ENCODE measurements around the gene KIAA0930. TPM values are rescaled to one million over a fixed set of nuclear protein-coding genes. Genes with fewer than 3 reads are reported as not detected.

The KIAA0930 gene
- polyA plus RNA-seq, 6 donors from 2014 or later, result 2.8 to 5.7 (median 5.0) TPM

DNA sequence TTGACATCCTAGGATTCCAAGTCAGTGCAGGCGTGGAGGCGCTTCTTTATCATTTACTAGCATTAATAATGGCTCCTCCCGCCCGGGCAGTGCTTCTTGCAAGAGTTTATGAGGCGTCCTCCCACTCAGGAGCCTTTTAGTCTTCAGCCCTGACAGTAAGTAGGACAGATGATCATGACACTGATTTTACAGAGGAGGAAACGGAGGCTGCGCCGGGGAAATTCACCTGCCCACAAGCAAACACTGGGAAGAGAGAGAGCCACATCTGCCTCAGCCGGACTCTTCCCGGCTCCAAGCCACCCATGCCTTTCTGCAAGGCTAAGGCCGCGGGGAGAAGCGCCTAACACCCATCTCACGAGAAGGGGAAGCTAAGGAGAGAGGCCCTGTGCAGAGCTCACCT is 35.9 kb downstream of the KIAA0930 start:
- H3K4me3 Mint-ChIP-seq, result no peak overlapping the region
- no peaks in the 10 kb centered on the region for H3K27me3 Mint-ChIP-seq
- ATAC-seq (ENCODE audit: low read depth in 2 of 2) (no peak), DNase-seq (no peak)
- H3K36me3 Mint-ChIP-seq, result peaks cover 0 to 12% of the 10 kb centered on the region in 2 donors
- peaks cover 0 to 12% (median 9%) of the 10 kb centered on the region in 3 donors for H3K4me1 Mint-ChIP-seq
- no peak overlapping the region for H3K27ac Mint-ChIP-seq
- H3K9me3 Mint-ChIP-seq, result no peaks in the 10 kb centered on the region

DNA sequence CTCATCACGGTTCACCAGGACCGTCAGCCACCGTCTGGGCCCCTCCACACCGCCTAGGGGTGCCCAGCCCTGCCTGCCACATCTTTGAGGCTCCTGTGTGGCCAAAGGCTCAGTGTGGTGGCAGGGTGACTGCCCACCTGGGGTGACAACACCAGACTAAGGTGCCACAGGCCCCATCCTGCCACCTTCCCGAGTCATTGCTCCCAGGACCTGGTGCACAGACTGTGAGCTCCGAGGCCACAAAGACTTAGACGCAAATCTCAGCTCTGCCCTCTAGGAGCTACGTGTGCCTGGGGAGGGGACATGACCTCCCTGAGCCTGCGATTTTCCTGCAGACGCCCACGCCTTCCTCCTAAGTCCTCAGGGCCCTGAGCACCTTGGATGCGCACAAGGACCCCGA is 36.5 kb downstream of the KIAA0930 start:
- peaks cover 0 to 12% of the 10 kb centered on the region in 2 donors for H3K36me3 Mint-ChIP-seq
- peak overlapping the region in 1 of 8 donors; percentile 35 for H3K4me3 Mint-ChIP-seq
- no peak overlapping the region for H3K27ac Mint-ChIP-seq
- no peak for ATAC-seq (ENCODE audit: low read depth in 2 of 2)
- DNase-seq, result no peak
- H3K4me1 Mint-ChIP-seq, result peaks cover 0 to 6% (median 4%) of the 10 kb centered on the region in 3 donors
- no peaks in the 10 kb centered on the region for H3K9me3 Mint-ChIP-seq
- H3K27me3 Mint-ChIP-seq, result no peaks in the 10 kb centered on the region

DNA sequence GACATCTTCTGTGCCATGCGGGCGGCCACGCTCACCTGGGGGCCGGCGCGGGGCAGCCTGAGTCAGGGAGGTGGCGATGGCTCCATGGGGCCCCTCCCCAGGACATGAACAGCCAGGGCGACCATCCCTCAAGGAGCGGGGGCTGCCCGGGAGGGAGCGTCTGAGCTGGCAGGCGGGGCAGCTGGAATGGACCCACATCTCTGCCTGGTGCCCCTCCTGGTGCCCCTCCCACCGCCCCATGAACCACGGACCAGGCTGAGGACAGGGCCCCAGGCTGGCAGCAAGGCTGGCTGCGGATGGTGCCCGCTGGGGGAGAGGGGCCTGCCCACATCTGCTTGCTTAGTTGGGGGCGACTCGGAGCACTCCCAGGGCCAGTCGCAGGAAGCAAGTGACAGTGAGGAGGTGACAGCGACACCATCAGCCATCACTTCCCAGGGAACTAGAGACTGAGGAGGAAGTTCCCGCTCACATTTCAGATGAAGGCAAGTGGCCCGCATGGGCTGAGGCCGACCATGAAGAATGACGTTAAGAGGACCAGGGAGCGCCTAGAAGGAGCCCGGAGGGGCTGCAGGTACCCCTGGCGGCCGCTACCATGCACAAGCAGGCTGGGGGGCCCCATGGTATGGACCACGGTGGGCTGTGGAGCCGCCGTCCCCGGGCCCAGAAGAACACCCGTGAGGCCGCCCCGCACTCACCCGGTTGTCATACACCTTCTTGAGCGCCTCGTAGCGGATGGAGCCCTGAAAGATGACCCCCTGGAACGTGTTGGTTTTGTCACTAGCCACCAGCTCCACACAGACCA is 37.3 kb downstream of the KIAA0930 start:
- H3K27ac Mint-ChIP-seq, result no peak overlapping the region
- H3K27me3 Mint-ChIP-seq, result no peaks in the 10 kb centered on the region
- H3K9me3 Mint-ChIP-seq, result no peaks in the 10 kb centered on the region
- H3K36me3 Mint-ChIP-seq, result peaks cover under 1 to 12% of the 10 kb centered on the region in 2 donors
- no peak overlapping the region for H3K4me3 Mint-ChIP-seq
- no peak for DNase-seq
- ATAC-seq (ENCODE audit: low read depth in 2 of 2), result no peak
- peaks cover 0 to 6% (median 4%) of the 10 kb centered on the region in 3 donors for H3K4me1 Mint-ChIP-seq

DNA sequence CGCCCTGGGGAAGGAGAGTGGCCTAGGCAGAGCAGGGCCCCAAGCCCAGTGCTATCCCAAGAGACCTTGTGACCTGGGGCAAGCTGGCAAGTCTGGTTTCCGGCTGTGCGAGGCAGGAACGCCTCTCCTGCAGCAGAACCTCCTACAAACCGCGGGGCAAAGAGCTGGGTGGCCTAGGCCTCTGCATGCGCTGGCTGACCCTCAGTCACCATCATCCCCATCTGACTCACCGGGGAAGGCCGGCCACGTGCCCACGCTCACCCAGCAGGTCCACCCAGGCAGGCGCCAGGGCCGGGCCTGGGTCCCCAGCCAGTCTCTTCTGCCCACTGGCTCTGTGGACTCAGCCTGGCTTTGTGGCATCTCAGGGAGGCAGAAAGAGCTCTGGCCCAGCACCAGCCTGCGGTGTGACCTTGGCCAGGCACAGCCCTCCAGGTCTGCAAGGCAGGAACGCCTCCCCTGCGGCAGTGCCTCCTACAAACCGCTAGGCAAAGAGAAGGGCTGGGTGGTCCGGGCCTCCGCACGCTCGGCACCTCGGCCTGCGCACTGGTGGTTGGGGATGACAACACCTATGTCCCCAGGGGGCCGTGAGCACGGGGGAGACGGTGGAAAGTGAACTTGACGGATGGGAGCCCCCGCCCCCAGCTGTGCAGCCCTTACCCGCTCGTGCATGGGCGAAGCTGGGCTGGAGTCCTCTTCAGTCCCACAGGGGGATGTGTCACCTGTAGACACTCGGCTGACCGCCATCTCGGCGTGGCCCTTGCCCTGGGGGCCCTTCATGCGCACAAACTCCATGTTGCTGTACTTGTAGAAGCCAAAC is 38.2 kb downstream of the KIAA0930 start:
- H3K4me3 Mint-ChIP-seq, result no peak overlapping the region
- peaks cover 0 to 11% (median 4%) of the 10 kb centered on the region in 3 donors for H3K4me1 Mint-ChIP-seq
- ATAC-seq (ENCODE audit: low read depth in 2 of 2), result no peak
- DNase-seq, result no peak
- H3K9me3 Mint-ChIP-seq, result no peaks in the 10 kb centered on the region
- no peak overlapping the region for H3K27ac Mint-ChIP-seq
- H3K27me3 Mint-ChIP-seq, result no peaks in the 10 kb centered on the region
- peaks cover 8 to 12% of the 10 kb centered on the region in 2 donors for H3K36me3 Mint-ChIP-seq

DNA sequence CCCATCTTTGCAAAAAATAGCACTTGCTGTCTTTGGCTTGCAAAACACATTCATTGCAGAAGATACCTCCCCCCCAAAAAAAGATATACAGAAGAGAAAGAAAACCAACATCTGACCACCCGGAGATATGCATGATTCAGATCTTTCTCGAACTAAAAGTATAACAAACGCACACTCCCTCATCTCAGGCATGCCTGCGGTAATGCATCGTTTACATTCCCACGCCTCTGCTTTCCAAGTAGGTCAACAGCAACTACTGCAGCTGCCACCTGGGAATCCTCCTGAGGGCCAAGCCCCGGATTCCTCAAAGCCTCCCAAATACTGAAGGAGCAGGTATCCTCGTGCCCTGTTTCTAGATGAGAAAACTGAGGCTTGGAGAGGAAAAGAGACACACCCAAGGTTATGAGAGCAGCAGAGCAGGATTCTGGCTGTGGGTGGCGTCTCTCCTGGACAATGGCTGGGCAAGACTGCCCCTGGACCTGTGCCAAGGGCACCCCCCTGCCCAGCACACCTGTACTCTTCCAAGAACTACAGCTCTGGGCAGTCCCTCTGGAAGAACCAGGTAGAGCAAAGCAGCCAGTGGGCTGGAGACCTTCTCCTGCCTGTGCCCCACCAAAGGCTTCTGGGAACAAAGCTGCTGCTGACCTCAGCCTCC is 38.9 kb downstream of the KIAA0930 start:
- DNase-seq, result no peak
- H3K9me3 Mint-ChIP-seq, result no peaks in the 10 kb centered on the region
- peaks cover 8 to 12% of the 10 kb centered on the region in 2 donors for H3K36me3 Mint-ChIP-seq
- H3K27me3 Mint-ChIP-seq, result no peaks in the 10 kb centered on the region
- H3K27ac Mint-ChIP-seq, result no peak overlapping the region
- H3K4me3 Mint-ChIP-seq, result peak overlapping the region in 1 of 8 donors; percentile 7
- H3K4me1 Mint-ChIP-seq, result peaks cover 0 to 11% (median 4%) of the 10 kb centered on the region in 3 donors
- ATAC-seq (ENCODE audit: low read depth in 2 of 2), result no peak

DNA sequence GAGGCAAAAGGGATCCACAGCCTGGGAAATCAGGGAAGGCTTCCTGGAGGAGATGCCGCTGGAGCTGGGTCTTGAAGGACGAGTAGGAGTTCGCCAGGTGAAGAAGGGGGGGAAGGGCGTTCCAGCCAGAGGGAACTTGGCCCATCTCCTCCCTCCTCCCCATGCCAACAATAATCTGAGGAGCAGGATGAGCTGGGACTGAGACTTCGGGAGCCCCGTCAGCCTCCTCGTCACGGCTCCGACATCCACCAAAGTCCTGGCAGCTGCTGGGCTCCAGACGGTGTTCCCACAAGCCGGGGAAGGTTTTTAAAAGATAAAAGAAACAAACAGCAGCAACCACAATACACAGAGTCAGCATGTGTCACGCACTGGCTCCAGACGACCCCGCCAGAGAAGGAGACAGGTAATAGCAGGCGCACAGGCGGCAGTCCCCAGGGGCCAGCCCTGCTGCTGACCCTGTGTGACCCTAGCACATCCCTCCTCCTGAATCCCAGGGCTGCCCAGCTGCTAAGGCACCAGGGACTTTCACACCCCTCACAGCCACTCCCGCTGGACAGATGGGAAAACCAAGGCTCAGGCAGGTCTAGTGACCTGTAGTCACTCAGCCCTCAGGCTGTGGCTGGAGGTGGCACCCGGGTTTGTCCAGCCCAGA is 39.7 kb downstream of the KIAA0930 start:
- no peaks in the 10 kb centered on the region for H3K9me3 Mint-ChIP-seq
- ATAC-seq (ENCODE audit: low read depth in 2 of 2) (no peak), DNase-seq (no peak)
- H3K27me3 Mint-ChIP-seq, result no peaks in the 10 kb centered on the region
- peak overlapping the region in 1 of 6 donors; percentile 43 for H3K27ac Mint-ChIP-seq
- peaks cover 8% of the 10 kb centered on the region in 2 donors for H3K36me3 Mint-ChIP-seq
- H3K4me1 Mint-ChIP-seq, result peaks cover 0 to 11% (median 0%) of the 10 kb centered on the region in 3 donors
- H3K4me3 Mint-ChIP-seq, result no peak overlapping the region

DNA sequence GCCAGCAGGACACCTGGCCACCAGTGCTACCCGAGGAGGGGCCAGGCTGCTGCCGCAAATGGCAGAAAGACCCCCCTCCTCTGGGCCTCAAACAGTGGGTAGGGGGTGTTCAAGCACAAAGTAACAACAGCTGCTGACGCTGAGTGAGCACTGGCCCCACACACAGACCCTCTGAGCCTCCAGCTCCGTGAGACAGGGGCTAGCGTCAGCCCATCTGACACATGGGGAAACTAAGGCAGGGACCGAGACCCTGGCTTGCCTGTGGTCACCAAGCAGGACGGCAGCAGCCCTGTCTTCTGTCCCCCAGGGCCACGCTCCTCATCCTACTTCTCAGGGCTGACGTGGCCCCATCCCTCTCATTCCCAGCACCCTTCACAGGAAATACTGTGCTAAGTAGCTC is 40.5 kb downstream of the KIAA0930 start:
- Mint-ChIP-seq H3K9me3 (no peaks in the 10 kb centered on the region), H3K27me3 (no peaks in the 10 kb centered on the region), H3K36me3 (peaks cover 4 to 8% of the 10 kb centered on the region in 2 donors), H3K4me3 (no peak overlapping the region), H3K27ac (peak overlapping the region in 2 of 6 donors; percentile 12 to 53), H3K4me1 (peaks cover 0 to 11% (median 0%) of the 10 kb centered on the region in 3 donors)
- no peak for ATAC-seq (ENCODE audit: low read depth in 2 of 2)
- no peak for DNase-seq

DNA sequence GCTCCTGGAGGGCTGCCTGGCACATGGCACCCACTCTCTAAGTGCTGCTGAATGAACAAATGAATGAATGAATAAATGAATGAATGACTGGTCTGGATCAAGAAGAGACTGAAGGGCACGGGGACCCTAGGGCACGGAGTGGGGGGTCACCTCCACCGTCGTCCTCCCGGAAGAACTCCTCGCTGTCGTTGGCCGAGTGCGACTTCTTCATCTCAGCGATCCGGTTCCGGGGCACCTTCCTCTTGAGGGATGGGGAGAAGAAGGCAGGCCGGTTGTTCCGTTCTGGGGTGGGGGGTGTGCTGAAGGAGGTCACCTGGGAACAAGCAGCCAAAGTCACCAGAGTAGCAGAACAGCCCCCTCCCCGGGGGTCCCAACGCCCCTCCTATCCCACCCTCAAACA is 41.0 kb downstream of the KIAA0930 start:
- Mint-ChIP-seq H3K4me3 (no peak overlapping the region), H3K27me3 (no peaks in the 10 kb centered on the region), H3K36me3 (peaks cover 4 to 8% of the 10 kb centered on the region in 2 donors), H3K9me3 (no peaks in the 10 kb centered on the region), H3K4me1 (peaks cover 0 to 11% (median 0%) of the 10 kb centered on the region in 3 donors), H3K27ac (no peak overlapping the region)
- no peak for DNase-seq
- ATAC-seq (ENCODE audit: low read depth in 2 of 2), result no peak

DNA sequence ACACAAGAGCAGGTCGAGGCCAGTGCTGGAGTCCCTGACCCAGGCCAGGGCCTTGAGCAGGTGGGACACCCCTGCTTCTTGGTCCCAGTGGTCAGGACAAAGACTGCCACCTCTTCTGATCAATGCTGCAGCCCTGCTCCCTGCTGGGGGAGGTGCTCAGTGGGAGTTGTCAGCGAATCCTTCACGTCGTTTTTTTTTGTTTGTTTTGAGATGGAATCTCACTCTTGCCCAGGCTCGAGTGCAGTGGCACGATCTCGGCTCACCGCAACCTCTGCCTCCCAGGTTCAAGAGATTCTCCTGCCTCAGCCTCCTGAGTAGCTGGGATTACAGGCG is 42.3 kb downstream of the KIAA0930 start:
- DNase-seq, result no peak
- Mint-ChIP-seq H3K4me3 (no peak overlapping the region), H3K9me3 (no peaks in the 10 kb centered on the region), H3K27ac (no peak overlapping the region), H3K27me3 (no peaks in the 10 kb centered on the region), H3K4me1 (peaks cover 0 to 11% (median 0%) of the 10 kb centered on the region in 3 donors), H3K36me3 (peaks cover 4 to 8% of the 10 kb centered on the region in 2 donors)
- ATAC-seq (ENCODE audit: low read depth in 2 of 2), result no peak

DNA sequence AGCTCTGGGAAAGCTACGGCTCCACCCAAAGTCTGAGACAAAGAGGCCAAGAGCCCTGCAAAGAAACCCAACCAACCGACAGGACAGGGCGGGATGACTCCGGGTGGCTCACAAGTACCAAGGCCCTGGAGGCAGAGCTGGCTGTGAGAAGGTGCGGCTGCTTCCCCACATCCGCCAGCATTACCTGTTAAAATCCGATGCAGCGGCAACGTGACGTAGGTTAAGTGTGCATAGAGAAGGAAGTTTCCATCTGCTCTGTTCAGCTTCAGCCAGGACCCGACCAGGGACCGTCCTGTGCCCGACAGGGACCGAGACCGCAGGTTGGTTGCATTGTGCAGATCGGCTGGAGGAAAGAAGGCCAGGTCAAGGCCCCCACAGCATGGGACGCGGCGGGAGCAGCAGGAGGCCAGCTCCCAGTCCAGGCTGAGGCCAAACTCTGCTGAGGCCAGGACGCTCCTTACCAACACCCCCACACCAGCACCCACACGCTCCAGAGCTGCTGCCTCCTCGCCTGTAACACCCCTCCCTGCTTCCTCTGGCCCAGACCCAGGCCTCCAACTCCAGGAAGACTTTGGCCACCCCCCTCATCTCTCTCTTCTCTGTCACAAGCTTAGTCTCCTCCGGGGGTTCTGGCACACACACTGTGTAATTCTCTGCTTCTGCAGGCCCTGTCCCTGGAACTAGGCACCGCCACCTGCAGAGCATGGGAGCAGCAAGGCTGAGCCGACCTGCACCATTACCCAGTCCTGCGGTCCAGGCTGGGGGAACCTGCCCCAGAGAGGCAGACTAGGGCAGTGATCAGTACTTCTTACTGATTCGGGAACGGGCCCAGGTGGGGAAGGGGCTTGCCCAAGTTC is 42.9 kb downstream of the KIAA0930 start:
- no peaks in the 10 kb centered on the region for H3K9me3 Mint-ChIP-seq
- peaks cover 4 to 8% of the 10 kb centered on the region in 2 donors for H3K36me3 Mint-ChIP-seq
- no peak for DNase-seq
- H3K27ac Mint-ChIP-seq, result peak overlapping the region in 2 of 6 donors; percentile 37 to 66
- no peaks in the 10 kb centered on the region for H3K27me3 Mint-ChIP-seq
- H3K4me1 Mint-ChIP-seq, result peaks cover 0 to 11% (median 0%) of the 10 kb centered on the region in 3 donors
- no peak for ATAC-seq (ENCODE audit: low read depth in 2 of 2)
- no peak overlapping the region for H3K4me3 Mint-ChIP-seq

DNA sequence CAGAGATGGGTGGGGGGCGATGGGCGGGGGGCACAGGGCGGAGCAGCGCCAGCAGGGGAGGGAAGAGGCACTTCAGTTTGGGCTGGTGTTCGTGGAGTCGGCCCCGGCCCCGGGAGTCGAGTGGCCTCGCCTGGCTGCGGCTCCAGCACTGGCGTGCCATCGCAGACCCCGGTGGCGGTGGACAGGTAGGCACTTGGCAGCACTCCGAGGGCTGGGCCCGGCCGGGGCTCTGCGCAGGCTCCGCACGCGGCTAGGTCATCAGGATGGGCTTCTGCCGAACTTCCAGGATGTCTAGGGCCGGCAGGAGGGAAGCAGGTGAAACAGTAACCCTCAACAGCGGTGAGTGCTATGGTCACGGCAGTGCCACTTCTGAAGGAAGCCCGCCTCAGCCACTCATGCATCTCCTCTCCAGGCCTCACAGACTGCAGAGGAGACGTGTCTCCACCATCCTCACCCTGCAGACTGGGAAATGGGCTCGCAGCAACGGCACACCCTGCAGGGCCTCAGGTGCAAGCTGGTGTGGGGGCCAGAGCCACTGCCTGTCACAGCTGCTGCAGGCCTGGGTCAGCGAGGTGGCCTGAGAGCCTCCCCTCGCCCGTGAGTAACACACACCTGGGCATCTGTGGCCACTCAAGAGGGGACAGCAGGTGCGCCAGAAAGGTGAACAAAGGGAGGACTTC is 43.6 kb downstream of the KIAA0930 start:
- Mint-ChIP-seq H3K27ac (no peak overlapping the region), H3K9me3 (no peaks in the 10 kb centered on the region), H3K4me1 (peaks cover 0 to 11% (median 0%) of the 10 kb centered on the region in 3 donors), H3K27me3 (no peaks in the 10 kb centered on the region), H3K36me3 (peaks cover 4 to 8% of the 10 kb centered on the region in 2 donors), H3K4me3 (no peak overlapping the region)
- DNase-seq, result no peak
- no peak for ATAC-seq (ENCODE audit: low read depth in 2 of 2)

DNA sequence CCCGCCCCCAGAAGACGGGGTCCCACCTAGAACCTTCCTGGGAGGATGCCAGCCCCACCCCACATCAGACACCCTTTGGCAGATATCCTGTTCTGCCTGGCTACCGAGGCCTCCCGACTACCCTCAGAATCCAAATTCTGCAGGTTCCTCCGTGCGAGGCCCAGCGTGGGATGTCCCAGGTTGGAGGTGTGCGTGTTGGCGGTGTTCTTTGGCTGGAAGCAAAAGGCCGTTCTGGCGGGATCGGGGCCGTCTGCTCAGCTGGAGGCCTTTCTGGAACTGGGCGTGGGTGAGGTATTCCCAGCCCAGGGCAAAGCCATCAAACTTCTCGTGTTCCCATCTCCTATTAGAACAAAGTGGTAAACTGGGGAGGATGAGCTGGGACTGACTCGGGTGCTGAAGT is 44.4 kb downstream of the KIAA0930 start:
- Mint-ChIP-seq H3K36me3 (peaks cover 4 to 8% of the 10 kb centered on the region in 2 donors), H3K9me3 (no peaks in the 10 kb centered on the region), H3K27me3 (no peaks in the 10 kb centered on the region), H3K4me1 (peaks cover 0 to 5% (median 0%) of the 10 kb centered on the region in 3 donors), H3K27ac (no peak overlapping the region), H3K4me3 (no peak overlapping the region)
- DNase-seq (no peak), ATAC-seq (ENCODE audit: low read depth in 2 of 2) (no peak)

All from naive B cell (primary cell).